ENCODE data around the gene PBRM1. TPM values are rescaled to one million over a fixed set of nuclear protein-coding genes. Genes with fewer than 3 reads are reported as not detected.

The PBRM1 gene
- total RNA-seq, 1 experiment from 2014 or later: 74.2 TPM

DNA sequence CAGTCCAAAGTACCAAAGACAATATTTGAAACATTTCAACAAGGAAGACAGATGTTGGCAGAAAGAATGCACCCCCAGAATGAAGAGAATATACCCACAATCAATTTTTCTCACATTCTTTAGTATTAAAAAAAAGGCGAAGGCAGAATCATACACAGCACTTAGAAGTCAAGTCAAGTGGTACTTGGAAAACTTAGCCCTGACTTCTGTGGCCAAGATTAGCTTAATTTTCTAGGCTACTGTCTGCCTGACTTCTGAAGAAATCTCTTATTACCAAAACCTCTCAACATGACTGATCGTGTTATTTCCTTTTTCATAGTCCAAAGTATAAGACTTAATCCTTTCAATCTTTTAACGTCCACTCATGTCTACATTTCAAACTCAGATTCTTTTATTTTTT, 60.7 kb downstream of the PBRM1 start:
- H3T11ph ChIP-seq (ENCODE audit: low read length): no peak overlapping the region
- H3K4me1 ChIP-seq (ENCODE audit: insufficient read depth, low read length): no peaks in the 10 kb centered on the region
- H3K27ac ChIP-seq (ENCODE audit: insufficient read length, low read depth, low read length): no peak overlapping the region
- TF ChIP-seq, protein P1, sequence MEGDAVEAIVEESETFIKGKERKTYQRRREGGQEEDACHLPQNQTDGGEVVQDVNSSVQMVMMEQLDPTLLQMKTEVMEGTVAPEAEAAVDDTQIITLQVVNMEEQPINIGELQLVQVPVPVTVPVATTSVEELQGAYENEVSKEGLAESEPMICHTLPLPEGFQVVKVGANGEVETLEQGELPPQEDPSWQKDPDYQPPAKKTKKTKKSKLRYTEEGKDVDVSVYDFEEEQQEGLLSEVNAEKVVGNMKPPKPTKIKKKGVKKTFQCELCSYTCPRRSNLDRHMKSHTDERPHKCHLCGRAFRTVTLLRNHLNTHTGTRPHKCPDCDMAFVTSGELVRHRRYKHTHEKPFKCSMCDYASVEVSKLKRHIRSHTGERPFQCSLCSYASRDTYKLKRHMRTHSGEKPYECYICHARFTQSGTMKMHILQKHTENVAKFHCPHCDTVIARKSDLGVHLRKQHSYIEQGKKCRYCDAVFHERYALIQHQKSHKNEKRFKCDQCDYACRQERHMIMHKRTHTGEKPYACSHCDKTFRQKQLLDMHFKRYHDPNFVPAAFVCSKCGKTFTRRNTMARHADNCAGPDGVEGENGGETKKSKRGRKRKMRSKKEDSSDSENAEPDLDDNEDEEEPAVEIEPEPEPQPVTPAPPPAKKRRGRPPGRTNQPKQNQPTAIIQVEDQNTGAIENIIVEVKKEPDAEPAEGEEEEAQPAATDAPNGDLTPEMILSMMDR (conservative IDR thresholded peaks at IDR 0.05): no peak
- no peak overlapping the region for H4K8ac ChIP-seq (replicated peaks; ENCODE audit: insufficient read length, low read depth, low read length)
- H4K91ac ChIP-seq (ENCODE audit: insufficient read length, low read depth, low read length): no peak overlapping the region
- H4K20me1 ChIP-seq (ENCODE audit: control insufficient read depth, insufficient read depth, insufficient read length): no peaks in the 10 kb centered on the region
- no peak overlapping the region for H2BK120ac ChIP-seq (ENCODE audit: low read depth, low read length, poor library complexity, severe bottlenecking)
- H3K14ac ChIP-seq (ENCODE audit: insufficient read depth, low read length): no peak overlapping the region
- no peak overlapping the region for H2BK12ac ChIP-seq (ENCODE audit: insufficient read length, low read depth, low read length)
- no peak overlapping the region for H3K4me3 Mint-ChIP-seq
- no peak overlapping the region for H4K5ac ChIP-seq (ENCODE audit: insufficient read length, low read depth, low read length)
- H3K36me3 Mint-ChIP-seq (ENCODE audit: insufficient read depth in 1 of 3, low read depth in 3 of 3): peaks cover 1 to 47% (median 26%) of the 10 kb centered on the region in 3 experiments; a peak in 5 of 7 replicates
- H3K4ac ChIP-seq (ENCODE audit: low read depth, low read length): no peak overlapping the region
- no peak overlapping the region for H2BK5ac ChIP-seq (ENCODE audit: insufficient read length, low read length)
- no peak overlapping the region for H3K9ac ChIP-seq (ENCODE audit: extremely low read depth, insufficient read length, low read length)
- no peak overlapping the region for H2AFZ ChIP-seq (ENCODE audit: low read length)
- no peaks in the 10 kb centered on the region for H3K4me1 Mint-ChIP-seq
- H2AK5ac ChIP-seq (ENCODE audit: insufficient read length, low read length): no peak overlapping the region
- no peaks in the 10 kb centered on the region for H3K27me3 ChIP-seq (ENCODE audit: insufficient read depth, low read length)
- no peaks in the 10 kb centered on the region for H3K23me2 ChIP-seq (ENCODE audit: insufficient read length, low read depth, low read length, poor library complexity, severe bottlenecking)
- no peaks in the 10 kb centered on the region for H3K9me3 Mint-ChIP-seq
- H3K79me2 ChIP-seq (ENCODE audit: insufficient read depth, low read length): no peaks in the 10 kb centered on the region
- H3K27me3 Mint-ChIP-seq (ENCODE audit: low read depth): no peaks in the 10 kb centered on the region
- no peak overlapping the region for H3K4me2 ChIP-seq (ENCODE audit: insufficient read depth, insufficient read length, low read length)
- H3K23ac ChIP-seq (ENCODE audit: insufficient read length, low read depth, low read length): no peak overlapping the region
- H3K9me3 ChIP-seq (ENCODE audit: control insufficient read depth, low read depth, low read length): no peaks in the 10 kb centered on the region
- no peaks in the 10 kb centered on the region for H3K79me1 ChIP-seq (ENCODE audit: insufficient read depth, low read depth, low read length, poor library complexity, severe bottlenecking)
- H3K18ac ChIP-seq (ENCODE audit: insufficient read length, low read depth, low read length): no peak overlapping the region
- no peak overlapping the region for H2BK15ac ChIP-seq (ENCODE audit: low read depth, low read length)
- no peak overlapping the region for H2BK20ac ChIP-seq (ENCODE audit: low read depth, low read length, poor library complexity, severe bottlenecking)
- no peak overlapping the region for H3K27ac Mint-ChIP-seq
- no peak overlapping the region for H3K56ac ChIP-seq (ENCODE audit: insufficient read length, low read depth, low read length)
- no peak for DNase-seq
- WGBS (ENCODE audit: extremely low coverage, insufficient read length, low lambda C conversion rate): no CpG with 5 or more reads among the region's 3 CpGs

Data from H9 (cell line).